NCI-H82 treated with DMSO at 0.1 percent for 48 hours (cell line): Measurements from ENCODE around the gene ULK4.
"Not testable (repeated sequence)": the region's sequence is repeated elsewhere in the genome, so short reads cannot be mapped to it uniquely, and the experiment has no call there.

Source experiments
- DNase-seq: peaks from one replicate; lab custom pipeline; 2025; ENCODE audit not compliant: unreplicated experiment; lab: John Stamatoyannopoulos, UW

Gene ULK4

GRCh38 chr3:41874022-41874421 lies 87.9 kb downstream of the ULK4 start:
- no peak for DNase-seq

GRCh38 chr3:41872157-41872556 lies 89.7 kb downstream of the ULK4 start:
- DNase-seq, result no peak

DNA sequence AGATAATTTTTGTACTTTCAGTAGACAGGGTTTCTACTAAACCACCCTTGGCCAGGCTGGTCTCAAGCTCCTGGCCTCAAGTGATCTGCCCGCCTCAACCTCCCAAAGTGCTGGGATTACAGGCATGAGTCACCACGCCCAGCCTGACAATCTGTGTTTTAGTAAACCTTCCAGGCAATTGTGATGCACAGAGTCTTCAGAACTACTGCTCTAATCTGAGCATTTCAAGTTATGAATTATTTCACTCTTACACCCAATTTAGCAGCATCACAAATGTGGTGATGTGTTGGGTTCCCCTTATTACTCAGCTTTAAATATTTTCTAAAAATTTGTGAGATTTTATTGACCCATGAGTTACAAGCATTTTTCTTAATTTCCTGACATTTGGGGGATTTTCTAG lies 94.4 kb downstream of the ULK4 start:
- no peak for DNase-seq

- DNase-seq, result no peak
Observed at GRCh38 chr3:41866298-41866697, 95.6 kb downstream of the ULK4 start.

DNA sequence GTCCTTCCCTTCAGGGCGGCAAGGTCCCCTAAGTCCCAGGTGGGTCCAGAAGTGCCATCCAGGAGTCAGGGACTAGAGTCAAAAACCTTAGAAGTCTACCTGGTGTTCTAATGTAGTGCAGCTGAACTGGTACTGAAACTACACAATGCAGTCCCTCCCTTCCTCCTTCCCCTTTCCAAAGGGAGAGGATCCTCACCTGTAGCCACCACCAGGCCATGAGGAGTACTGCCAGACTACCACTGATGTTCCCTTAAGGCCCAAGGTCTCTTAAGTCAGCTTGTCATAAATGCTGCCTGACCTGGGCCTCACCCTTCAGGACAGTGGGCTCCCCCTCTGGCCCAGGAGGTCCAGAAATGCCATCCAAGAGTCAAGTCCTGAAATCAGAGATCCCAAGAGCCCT lies 98.9 kb downstream of the ULK4 start:
- no peak for DNase-seq

- not testable (repeated sequence) for DNase-seq
Observed at GRCh38 chr3:41860489-41860888, 101.4 kb downstream of the ULK4 start.

DNA sequence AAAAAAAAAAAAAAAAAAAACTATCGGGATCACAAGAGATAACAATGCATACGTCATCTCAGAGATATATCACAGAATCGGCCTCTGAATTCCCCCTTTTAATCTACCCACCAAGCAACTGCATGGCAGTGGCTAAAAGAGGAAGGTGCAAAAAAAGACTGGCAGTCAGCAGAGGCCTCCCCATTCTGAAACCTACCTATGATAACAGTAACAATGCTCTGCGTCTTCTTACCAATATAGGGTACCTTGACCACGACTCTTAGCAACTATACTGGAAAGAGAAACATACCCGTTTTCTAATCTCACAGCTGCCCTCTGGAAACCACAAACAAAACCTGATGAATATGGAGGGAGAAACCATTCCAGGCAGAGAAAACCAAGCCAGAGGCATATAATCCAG lies 106.9 kb downstream of the ULK4 start:
- DNase-seq, result no peak

DNA sequence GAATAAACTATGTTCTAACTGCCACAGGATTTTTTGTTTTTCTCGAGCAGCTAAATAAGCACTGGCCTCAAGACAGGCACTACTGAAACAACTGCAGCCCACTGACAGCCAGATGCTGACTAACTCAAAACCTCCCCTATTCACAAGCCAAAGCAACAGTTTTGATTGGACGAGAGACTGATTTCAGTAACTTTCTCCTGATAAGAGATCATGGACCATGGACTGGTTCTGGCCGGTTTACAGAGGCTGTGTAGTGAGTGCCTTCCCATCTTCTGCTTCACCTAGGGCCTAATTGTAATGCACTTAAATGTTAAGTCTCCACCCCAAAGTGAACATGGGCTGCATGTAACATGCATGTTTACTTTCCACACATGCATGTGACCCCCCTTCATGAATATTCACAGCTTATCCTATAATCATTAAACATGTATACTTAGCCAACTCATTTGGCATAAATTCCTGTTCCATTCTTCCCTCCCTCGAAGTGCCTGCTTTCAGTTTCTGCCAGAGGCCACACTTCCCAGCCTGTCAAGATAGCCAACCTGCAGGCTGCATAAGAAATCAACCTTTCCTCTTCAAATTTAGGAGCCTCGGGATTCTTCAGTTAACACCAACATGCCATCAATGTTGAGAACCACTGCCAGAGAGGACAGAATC lies 108.2 kb downstream of the ULK4 start:
- no peak for DNase-seq

DNA sequence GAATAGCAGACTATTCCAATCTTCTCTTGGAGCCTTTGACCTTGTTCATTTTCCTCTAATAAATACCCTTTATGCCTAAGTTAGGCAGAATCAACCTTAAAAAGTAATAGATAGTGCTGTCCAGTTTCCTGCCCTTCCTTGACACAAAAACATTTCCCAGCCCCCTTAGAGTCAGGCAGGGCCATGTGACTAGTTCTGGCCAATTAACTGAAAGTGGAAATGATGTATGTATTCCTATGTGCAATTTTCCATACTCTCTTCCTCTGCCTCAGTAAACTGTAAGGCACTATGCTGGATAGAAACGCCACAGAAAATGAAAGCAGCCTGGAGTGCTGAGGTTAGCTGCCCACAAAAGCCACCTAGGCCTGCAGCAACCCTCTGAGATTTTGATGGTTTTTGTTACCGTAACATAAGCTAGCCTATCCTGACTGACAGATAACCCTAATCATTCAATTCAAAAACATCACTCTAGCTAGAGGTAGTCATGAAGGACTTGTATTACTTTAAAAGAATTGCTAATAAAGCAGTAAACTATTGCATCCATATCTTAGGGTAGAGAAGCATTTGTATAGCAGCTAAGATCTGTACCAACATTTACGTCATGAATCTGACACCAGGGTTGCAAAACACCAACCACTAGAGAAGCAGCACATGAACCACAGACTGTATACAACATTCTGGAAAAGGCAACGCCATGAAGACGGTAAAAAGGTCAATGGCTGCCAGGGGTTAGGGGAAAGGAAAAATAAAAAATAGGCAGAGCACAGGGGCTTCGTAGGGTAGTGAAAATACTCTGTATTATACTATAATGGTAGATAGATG lies 112.9 kb downstream of the ULK4 start:
- DNase-seq, result no peak

DNA sequence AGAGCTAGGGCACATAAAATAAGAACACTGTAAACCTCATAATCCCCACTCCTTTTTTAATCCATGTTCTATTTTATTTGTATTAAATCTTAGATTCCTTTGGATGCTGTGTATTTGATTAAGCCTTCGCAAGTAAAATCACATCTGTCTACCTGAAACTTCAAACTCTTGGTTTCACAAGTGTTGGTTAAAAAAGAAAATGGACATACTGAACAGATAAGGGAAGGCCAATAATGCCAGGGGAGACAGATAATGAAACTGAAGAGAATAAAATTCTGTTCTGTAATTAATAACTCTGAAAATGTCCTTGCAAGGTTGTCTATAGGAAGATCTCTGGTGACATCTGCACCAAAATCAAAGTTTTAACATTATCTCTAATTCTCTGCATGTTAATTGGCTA lies 114.2 kb downstream of the ULK4 start:
- DNase-seq, result no peak

- DNase-seq, result no peak
Observed at GRCh38 chr3:41846850-41847249, 115.1 kb downstream of the ULK4 start.

- no peak for DNase-seq
Observed at GRCh38 chr3:41845826-41846225, 116.1 kb downstream of the ULK4 start.

- DNase-seq, result not testable (repeated sequence)
Observed at GRCh38 chr3:41844256-41844655, 117.6 kb downstream of the ULK4 start.

DNA sequence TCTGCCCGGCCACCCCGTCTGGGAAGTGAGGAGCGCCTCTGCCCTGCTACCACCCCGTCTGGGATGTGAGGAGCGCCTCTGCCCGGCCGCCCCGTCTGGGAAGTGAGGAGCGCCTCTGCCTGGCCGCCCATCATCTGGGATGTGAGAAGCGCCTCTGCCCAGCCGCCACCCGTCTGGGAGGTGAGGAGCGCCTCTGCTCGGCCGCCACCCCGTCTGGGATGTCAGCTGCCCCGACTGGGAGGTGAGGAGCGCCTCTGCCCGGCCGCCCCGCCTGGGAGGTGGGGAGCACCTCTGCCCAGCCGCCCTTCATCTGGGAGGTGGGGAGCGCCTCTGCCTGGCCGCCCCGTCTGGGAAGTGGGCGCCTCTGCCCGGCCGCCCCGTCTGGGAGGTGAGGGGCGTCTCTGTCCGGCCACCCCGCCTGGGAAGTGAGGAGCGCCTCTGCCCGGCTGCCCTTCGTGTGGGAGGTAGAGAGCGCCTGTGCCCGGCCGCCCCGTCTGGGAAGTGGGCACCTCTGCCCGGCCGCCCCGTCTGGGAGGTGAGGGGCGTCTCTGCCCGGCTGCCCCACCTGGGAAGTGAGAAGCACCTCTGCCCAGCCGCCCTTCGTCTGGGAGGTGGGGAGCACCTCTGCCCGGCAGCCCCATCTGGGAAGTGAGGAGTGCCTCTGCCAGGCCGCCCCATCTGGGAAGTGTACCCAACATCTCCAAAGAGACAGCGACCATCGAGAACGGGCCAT lies 120.8 kb downstream of the ULK4 start:
- not testable (repeated sequence) for DNase-seq

DNA sequence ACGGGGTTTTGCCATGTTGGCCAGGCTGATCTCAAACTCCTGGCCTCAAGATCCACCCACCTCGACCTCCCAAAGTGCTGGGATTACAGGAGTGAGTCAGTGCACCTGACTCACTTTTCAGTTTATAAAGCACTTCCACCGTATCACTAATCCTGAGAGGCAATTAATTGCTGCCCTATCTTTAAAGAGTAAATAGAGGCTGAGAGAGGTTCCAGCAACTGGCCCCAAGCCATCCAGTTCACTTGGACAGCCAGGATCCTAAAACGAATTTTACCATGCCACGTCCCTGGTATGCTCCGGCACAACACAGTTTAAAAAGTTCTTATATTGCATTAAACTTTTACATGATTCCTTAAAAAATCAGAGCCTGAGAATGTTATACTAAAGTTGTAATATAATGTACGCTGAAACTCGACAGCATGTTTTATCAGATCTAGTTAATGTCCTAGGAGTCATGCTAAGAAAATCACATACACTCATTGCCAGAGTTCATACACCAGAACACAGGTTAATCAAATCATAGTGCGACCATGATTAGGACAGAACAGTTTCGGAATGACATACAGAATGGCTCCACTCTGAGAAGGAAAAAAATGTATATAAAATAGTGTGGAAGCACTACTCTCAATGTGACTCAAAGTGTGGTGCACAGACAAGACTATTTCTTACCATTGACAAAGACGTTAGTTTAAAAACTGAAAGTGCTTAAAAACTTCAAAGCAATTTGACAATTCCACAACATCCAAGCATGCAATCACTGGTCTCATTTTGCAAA lies 125.4 kb downstream of the ULK4 start:
- DNase-seq, result no peak

DNA sequence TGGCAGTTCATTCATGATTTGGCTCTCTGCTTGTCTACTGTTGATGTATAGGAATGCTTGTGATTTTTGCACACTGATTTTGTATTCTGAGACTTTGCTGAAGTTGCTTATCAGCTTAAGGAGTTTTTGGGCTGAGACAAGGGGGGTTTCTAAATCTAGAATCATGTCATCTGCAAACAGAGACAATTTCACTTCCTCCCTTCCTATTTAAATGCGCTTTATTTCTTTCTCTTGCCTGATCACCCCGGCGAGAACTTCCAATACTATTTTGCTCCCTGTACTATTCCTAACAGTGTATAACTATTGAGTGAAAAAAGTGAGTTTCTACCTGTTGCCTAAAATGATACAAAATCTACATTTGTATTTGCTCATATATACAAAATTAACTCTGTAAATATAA lies 128.3 kb downstream of the ULK4 start:
- DNase-seq, result no peak

DNA sequence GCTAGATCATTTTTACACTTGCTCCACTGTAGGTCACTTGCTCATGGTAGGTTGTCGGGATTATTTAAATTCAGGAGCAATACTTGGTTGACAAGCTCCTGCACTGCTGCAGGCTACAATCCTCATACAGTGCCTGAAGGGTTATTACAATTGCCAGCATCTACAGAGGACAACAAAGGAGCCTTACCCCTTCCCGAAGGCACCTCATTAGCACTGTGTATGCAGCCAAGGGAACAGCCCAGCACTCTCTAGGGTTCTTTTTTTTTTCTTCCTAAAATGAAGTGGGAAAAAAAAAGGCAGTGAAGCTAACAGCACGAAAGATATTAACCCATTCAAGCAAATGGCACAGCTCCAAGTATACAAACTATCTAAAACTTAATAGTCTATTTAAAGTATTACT lies 142.7 kb downstream of the ULK4 start:
- no peak for DNase-seq

DNA sequence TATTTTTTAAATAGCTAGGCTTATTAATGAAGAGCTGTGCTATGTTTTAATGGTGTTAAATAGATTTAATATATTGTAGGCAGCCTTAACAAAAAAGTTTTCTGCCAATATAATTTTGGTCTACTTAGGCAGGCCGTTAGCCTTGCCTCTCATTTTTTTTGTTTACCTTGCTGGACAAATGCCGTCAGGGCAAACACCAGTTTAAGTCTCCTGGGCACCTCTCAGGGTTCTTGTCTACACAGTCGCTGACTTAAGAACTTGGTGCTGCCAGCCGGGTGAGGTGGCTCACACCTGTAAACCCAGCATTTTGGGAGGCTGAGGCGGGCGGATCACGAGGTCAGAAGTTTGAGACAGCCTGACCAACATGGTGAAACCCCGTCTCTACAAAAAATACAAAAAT lies 153.3 kb downstream of the ULK4 start:
- no peak for DNase-seq

- DNase-seq, result no peak
Observed at GRCh38 chr3:41808152-41808551, 153.8 kb downstream of the ULK4 start.

GRCh38 chr3:41794748-41795589 lies 166.9 kb downstream of the ULK4 start:
- DNase-seq, result no peak
